DND-41 (cell line): ENCODE data around the gene PHF24.
A peak's percentile ranks its signal among the peaks of the same experiment; 100 is the strongest.

Source experiments
- ATAC-seq: fragments of 200-7000 bp; cut with Tn5 transposase; 3 replicates; pipeline ENCODE4 v1.9.1; 2021; ENCODE audit warnings: low read depth; ENCODE audit not compliant: insufficient read depth
- DNase-seq: peaks from one replicate; pipeline ENCODE4 v3.0.0-alpha.2; 2020
- H2AFZ ChIP-seq: 2 replicates; pipeline ENCODE4 v1.6.0; 2012; ENCODE audit warnings: low read depth, low read length
- H3K27ac ChIP-seq: 2 replicates; pipeline ENCODE4 v1.5.1; 2012; ENCODE audit warnings: low read length, inconsistent platforms
- H3K27me3 ChIP-seq: fragments of 200-600 bp; sonication (generic); 2 replicates; pipeline ENCODE4 v1.6.0; 2012; ENCODE audit warnings: low read length, mild to moderate bottlenecking, inconsistent platforms; ENCODE audit not compliant: insufficient read depth, poor library complexity
- H3K36me3 ChIP-seq: 2 replicates; pipeline ENCODE4 v1.5.1; 2012; ENCODE audit warnings: low read length, inconsistent platforms; ENCODE audit not compliant: insufficient read depth
- H3K4me1 ChIP-seq: 2 replicates; pipeline ENCODE4 v1.5.1; 2012; ENCODE audit warnings: mild to moderate bottlenecking, low read length; ENCODE audit not compliant: insufficient read depth
- H3K4me2 ChIP-seq: 2 replicates; pipeline ENCODE4 v1.6.0; 2012; ENCODE audit warnings: mild to moderate bottlenecking, moderate library complexity, low read length, inconsistent platforms; ENCODE audit not compliant: insufficient read depth
- H3K4me3 ChIP-seq, 2 experiments: fragments of 200-600 bp in 1 of 2; shearing (Covaris generic) in 1 of 2; 2 replicates each; pipeline ENCODE4 v1.5.1; 2012 to 2016; ENCODE audit warnings: inconsistent platforms in 2 of 2, low read length in 2 of 2, mild to moderate bottlenecking in 2 of 2, low read depth in 1 of 2, moderate library complexity in 1 of 2
- H3K79me2 ChIP-seq: 2 replicates; pipeline ENCODE4 v1.6.0; 2012; ENCODE audit warnings: low read length, inconsistent platforms; ENCODE audit not compliant: insufficient read depth
- H3K9ac ChIP-seq: 2 replicates; pipeline ENCODE4 v1.6.0; 2012; ENCODE audit warnings: low read depth, mild to moderate bottlenecking, inconsistent platforms, low read length, moderate library complexity
- H3K9me3 ChIP-seq: 2 replicates; pipeline ENCODE4 v1.5.1; 2012; ENCODE audit warnings: low read length, moderate library complexity, mild to moderate bottlenecking, inconsistent platforms; ENCODE audit not compliant: insufficient read depth, severe bottlenecking
- H4K20me1 ChIP-seq: 2 replicates; pipeline ENCODE4 v1.6.0; 2012; ENCODE audit warnings: low read length; ENCODE audit not compliant: insufficient read depth
- CTCF ChIP-seq: IDR thresholded peaks from 2 replicates; pipeline ENCODE4 v1.5.1; 2012; ENCODE audit warnings: borderline replicate concordance, low read length, moderate library complexity, mild to moderate bottlenecking; ENCODE audit not compliant: poor library complexity, severe bottlenecking; ENCODE audit errors: extremely low read depth
- EZH2 ChIP-seq: IDR thresholded peaks from 3 replicates; pipeline ENCODE4 v1.6.1; 2012; ENCODE audit warnings: borderline replicate concordance, low read depth, mild to moderate bottlenecking, moderate library complexity, low read length, inconsistent platforms; ENCODE audit not compliant: severe bottlenecking

The PHF24 gene

GRCh38 chr9:34983209-34983608 lies 25.1 kb downstream of the PHF24 start:
- Histone ChIP-seq H3K4me1 (peaks cover 5% of the 10 kb centered on the region; the same call in 1 of the 2 replicates), H3K27ac (no peak overlapping the region), H3K27me3 (no peaks in the 10 kb centered on the region), H2AFZ (no peak overlapping the region), H3K9me3 (no peaks in the 10 kb centered on the region), H3K4me2 (no peak overlapping the region), H4K20me1 (no peaks in the 10 kb centered on the region), H3K36me3 (no peaks in the 10 kb centered on the region), H3K9ac (no peak overlapping the region), H3K4me3 (no peak overlapping the region), H3K79me2 (no peaks in the 10 kb centered on the region)
- TF ChIP-seq EZH2, result no peak
- no peak for TF ChIP-seq CTCF
- ATAC-seq (peak; percentile 73), DNase-seq (peak; percentile 38)

GRCh38 chr9:34984049-34984448 lies 26.0 kb downstream of the PHF24 start:
- Histone ChIP-seq H3K4me3 (no peak overlapping the region), H3K9ac (no peak overlapping the region), H3K4me2 (no peak overlapping the region), H4K20me1 (no peaks in the 10 kb centered on the region), H3K79me2 (no peaks in the 10 kb centered on the region), H3K9me3 (no peaks in the 10 kb centered on the region), H3K36me3 (no peaks in the 10 kb centered on the region), H3K4me1 (peaks cover 12% of the 10 kb centered on the region), H2AFZ (no peak overlapping the region), H3K27me3 (no peaks in the 10 kb centered on the region), H3K27ac (no peak overlapping the region)
- TF ChIP-seq CTCF (no peak), EZH2 (no peak)
- ATAC-seq, result peak; percentile 77
- peak; percentile 61 for DNase-seq

- ATAC-seq (no peak), DNase-seq (peak; percentile 63)
- Histone ChIP-seq H3K4me1 (peaks cover 24% of the 10 kb centered on the region), H3K9me3 (no peaks in the 10 kb centered on the region), H3K4me3 (no peak overlapping the region), H4K20me1 (no peaks in the 10 kb centered on the region), H3K36me3 (no peaks in the 10 kb centered on the region), H3K27me3 (no peaks in the 10 kb centered on the region), H3K4me2 (no peak overlapping the region), H2AFZ (no peak overlapping the region), H3K9ac (no peak overlapping the region), H3K79me2 (no peaks in the 10 kb centered on the region), H3K27ac (no peak overlapping the region)
- peak; percentile 86 for TF ChIP-seq CTCF
- TF ChIP-seq EZH2, result no peak
These were observed 27.3 kb downstream of the PHF24 start for GRCh38 chr9:34985311-34985899.

- H3K9me3 ChIP-seq, result no peaks in the 10 kb centered on the region
- ATAC-seq, result no peak
- H3K9ac ChIP-seq, result no peak overlapping the region
- H3K27me3 ChIP-seq, result no peaks in the 10 kb centered on the region
- H3K27ac ChIP-seq, result no peak overlapping the region
- H3K4me3 ChIP-seq, result no peak overlapping the region
- no peak for TF ChIP-seq EZH2
- TF ChIP-seq CTCF, result no peak
- no peaks in the 10 kb centered on the region for H3K79me2 ChIP-seq
- no peak overlapping the region for H3K4me2 ChIP-seq
- H3K4me1 ChIP-seq, result peaks cover 28% of the 10 kb centered on the region
- DNase-seq, result peak; percentile 37
- H4K20me1 ChIP-seq, result no peaks in the 10 kb centered on the region
- no peak overlapping the region for H2AFZ ChIP-seq
- no peaks in the 10 kb centered on the region for H3K36me3 ChIP-seq
These were observed 28.5 kb downstream of the PHF24 start for GRCh38 chr9:34986540-34987047.
